Ramos (cell line): ENCODE measurements around the gene FAF1.
"Not testable (repeated sequence)": the region's sequence is repeated elsewhere in the genome, so short reads cannot be mapped to it uniquely, and the experiment has no call there.

ENCODE experiments used
- in situ Hi-C: fragments of 300-500 bp; cut with MboI; formaldehyde crosslinking; loops from one replicate; pipeline ENCODE4 v1.14.3; 2022; ENCODE audit warnings: low sequenced_read_pairs; ENCODE audit not compliant: unreplicated experiment

FAF1 gene

DNA sequence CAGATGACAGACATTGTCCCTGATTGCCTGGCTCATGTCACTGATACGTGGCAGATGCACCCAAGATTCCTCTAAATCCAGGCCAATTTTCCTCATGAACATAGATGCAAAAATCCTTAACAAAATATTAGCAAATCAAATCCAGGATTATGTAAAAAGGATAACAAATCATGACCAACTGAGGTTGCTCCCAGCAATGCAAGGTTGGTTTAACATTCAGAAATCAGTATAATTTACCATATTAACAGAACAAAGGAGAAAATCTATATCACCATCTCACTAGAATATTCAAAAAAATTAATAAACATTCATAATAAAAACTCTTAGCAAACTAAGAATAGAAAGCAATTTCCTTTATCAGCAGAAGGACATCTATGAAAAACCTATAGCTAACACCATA lies 39.7 kb downstream of the FAF1 start:
- in situ Hi-C loops: no loop called here

DNA sequence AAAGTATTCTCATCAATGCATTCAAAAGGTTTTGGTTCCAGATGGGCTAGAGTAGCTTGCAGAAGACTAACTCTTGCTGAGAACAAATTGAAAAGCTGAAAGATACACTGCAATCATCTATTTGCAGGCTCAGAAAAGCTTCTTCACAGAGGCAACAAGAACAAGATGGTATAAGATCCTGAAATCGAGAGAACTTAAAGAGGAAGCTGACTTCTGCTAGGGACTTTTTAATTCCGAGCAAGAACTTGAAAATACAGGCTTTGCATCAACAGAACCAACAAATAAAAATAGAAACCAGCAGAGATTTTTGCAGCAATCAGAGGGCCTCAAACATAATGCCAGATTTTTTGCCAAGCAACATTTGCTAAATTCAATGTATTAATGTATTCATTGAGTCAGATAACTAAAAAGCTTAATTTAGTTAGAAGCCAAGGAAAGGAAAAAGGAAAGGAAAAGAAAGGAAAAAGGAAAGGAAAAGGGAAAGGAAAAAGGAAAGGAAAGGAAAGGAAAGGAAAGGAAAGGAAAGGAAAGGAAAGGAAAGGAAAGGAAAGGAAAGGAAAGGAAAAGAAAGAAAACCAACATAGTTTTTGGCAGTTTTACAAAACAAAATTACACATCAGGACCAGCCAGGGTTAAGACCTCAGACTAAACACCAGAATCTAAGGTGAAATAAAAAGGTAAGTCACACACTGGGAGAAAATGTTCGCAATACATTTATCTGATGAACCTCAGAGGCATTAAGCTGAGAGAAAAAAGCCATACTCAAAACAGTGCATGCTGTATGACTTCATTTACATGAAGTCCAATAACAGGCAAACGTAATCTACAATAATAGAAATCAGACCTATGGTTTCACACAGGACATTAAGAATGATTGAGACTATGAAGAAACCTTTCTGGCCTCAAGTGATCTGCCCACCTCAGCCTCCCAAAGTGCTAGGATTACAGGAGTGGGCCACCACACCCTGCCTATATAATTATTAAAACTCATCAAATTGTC lies 42.6 kb downstream of the FAF1 start:
- in situ Hi-C loops: no loop called here

DNA sequence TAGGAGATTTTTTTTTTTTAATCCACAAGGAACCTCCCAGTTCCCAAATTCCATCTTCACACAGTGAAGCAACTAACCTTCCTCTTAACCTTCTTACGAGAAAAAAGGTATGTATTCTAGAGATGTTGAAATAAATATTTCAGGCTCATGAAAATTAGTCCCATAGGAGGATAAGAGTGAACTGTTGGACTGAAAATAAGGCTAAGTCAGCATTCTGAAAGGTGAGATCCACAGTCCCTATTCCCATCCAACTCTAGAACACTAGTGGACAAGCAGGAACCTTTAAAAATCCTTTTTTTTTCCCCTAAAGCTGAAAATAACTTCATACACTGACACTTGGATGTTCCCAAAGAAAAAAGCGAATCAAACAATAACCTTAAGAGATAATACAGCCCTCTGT lies 44.4 kb downstream of the FAF1 start:
- in situ Hi-C loops: no loop called here

DNA sequence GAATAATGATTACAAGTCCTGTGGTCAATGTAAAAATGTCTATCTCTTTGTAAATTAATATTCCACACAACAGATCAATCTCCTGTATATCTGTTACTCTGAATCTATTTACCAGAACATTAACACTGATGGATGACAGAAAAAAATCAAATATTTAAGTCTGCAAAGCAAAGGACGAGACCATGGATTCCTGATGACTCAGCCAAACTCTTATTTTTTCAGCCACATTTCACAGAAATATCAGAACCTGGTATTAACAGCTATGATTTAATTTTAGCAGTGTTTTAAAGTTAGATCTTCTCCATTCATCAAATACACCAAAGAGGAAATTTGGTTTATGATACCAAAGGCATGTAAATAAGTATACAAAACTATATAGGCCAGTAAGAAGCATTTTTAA lies 46.1 kb downstream of the FAF1 start:
- in situ Hi-C loops: no loop called here

- in situ Hi-C loops: not testable (repeated sequence)
These were observed 49.7 kb downstream of the FAF1 start for GRCh38 chr1:50910356-50910755.

- in situ Hi-C loops: not testable (repeated sequence)
These were observed 52.5 kb downstream of the FAF1 start for GRCh38 chr1:50907610-50908009.

- in situ Hi-C loops: not testable (repeated sequence)
These were observed 54.0 kb downstream of the FAF1 start for GRCh38 chr1:50906050-50906449.

DNA sequence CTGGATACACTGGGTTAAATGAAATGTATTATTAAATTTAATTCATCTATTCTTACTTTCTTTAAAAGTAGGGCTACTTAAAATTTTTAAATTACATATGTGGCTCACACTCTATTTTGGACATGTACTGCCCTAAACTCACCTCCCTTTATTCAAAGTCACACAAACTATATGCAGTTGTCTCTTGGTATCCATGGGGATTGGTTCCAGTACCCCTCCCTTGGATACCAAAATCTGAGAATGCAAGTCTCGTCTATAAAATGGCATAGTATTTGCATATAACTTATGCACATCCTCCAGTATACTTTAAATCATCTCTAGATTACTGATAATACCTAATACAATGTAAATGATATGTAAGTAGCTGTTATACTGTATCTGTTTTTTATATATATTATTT lies 57.6 kb downstream of the FAF1 start:
- in situ Hi-C loops: no loop called here

DNA sequence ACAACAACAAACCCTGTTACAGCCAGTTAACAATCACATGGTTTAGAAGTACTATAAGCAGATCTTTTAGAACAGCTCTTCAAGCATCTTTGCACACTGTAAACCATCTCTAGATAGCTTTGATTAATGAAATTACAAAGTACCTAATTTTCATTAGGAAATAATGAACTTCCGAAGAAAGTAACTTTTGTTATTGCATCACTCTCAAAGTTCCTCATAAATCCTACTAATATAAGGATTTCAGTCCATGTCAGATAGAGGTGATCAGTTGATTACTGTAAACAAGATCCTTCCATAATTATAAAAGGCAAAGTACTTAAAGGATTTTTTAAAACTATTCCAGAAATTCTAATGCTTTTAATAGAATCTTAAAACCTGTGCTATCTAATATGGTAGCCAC lies 58.2 kb downstream of the FAF1 start:
- in situ Hi-C loops: no loop called here

- in situ Hi-C loops: no loop called here
These were observed 61.3 kb downstream of the FAF1 start for GRCh38 chr1:50898773-50899172.

GRCh38 chr1:50894340-50894739 lies 65.7 kb downstream of the FAF1 start:
- in situ Hi-C loops: no loop called here

GRCh38 chr1:50893466-50893865 lies 66.6 kb downstream of the FAF1 start:
- in situ Hi-C loops: no loop called here

GRCh38 chr1:50887555-50887954 lies 72.5 kb downstream of the FAF1 start:
- in situ Hi-C loops: not testable (repeated sequence)

- in situ Hi-C loops: no loop called here
These were observed 79.7 kb downstream of the FAF1 start for GRCh38 chr1:50880373-50880772.

DNA sequence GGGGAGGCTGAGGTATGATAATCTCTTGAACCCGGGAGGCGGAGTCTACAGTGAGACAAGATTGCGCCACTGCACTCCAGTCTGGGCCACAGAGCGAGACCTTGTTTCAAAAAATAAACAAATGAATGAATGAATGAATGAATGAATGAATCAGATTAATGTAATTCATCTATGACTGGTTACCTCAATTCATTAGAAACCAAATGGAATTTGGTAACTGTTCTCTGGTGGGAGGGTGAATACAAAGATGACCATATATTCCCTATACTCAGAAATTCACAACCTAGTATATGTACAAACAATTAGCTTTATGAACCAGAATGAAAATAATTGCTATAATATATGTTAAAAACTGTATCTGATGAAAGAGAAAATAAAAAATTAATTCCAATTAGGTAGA lies 80.9 kb downstream of the FAF1 start:
- in situ Hi-C loops: no loop called here

- in situ Hi-C loops: no loop called here
These were observed 81.6 kb downstream of the FAF1 start for GRCh38 chr1:50878434-50878833.

- in situ Hi-C loops: no loop called here
These were observed 82.4 kb downstream of the FAF1 start for GRCh38 chr1:50877641-50878040.

- in situ Hi-C loops: no loop called here
These were observed 86.4 kb downstream of the FAF1 start for GRCh38 chr1:50873458-50874187.

- in situ Hi-C loops: not testable (repeated sequence)
These were observed 95.2 kb downstream of the FAF1 start for GRCh38 chr1:50864845-50865244.

- in situ Hi-C loops: no loop called here
These were observed 98.3 kb downstream of the FAF1 start for GRCh38 chr1:50861772-50862171.

DNA sequence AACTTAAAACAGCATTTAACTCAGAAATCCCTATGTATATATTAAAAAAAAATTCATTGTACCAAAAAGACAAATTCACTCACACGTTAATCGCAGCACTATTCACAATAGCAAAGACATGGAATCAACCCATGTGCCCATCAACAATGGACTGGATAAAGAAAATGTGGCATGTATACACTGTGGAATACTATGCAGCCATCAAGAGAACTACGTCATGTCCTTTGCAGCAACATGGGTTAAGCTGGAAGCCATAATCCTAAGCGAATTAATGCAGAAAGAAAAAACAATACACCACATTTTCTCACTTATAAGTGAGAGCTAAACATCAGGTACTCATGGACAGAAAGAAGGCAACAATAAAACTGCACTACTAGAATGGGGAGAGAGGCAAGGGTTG lies 99.4 kb downstream of the FAF1 start:
- in situ Hi-C loops: no loop called here
